ENCODE data around the gene STRA8.
"Not testable (repeated sequence)": the region's sequence is repeated elsewhere in the genome, so short reads cannot be mapped to it uniquely, and the experiment has no call there.

STRA8 gene

GRCh38 chr7:135211179-135211945 is 22.3 kb upstream of the STRA8 start, which contains the start of gene WDR91:
Gene WDR91, minus strand, starts transcription at chr7:135211526. Its CDS starts 24 bp downstream, at chr7:135211502.
- no CpG with 5 or more reads among the region's 82 CpGs for WGBS (ENCODE audit: extremely low coverage, insufficient coverage, low lambda C conversion rate)
- peak within 1 kb of the TSS; percentile 87 for H4K5ac ChIP-seq (ENCODE audit: low read length)
- peak within 1 kb of the TSS; percentile 33 for H3K18ac ChIP-seq (ENCODE audit: low read length)
- H2AK5ac ChIP-seq (ENCODE audit: low read length) = no peak within 1 kb of the TSS
- H3K36me3 ChIP-seq (ENCODE audit: control insufficient read depth, insufficient read depth, low read length) = no peaks in the 10 kb centered on the region
- H3K4me1 ChIP-seq (ENCODE audit: control insufficient read depth, low read depth, low read length) = peaks cover 3% of the 10 kb centered on the region
- peak within 1 kb of the TSS; percentile 98 for H3K56ac ChIP-seq (ENCODE audit: low read length)
- H3K4ac ChIP-seq (ENCODE audit: low read depth, low read length) = no peak within 1 kb of the TSS
- no peak within 1 kb of the TSS for H2BK15ac ChIP-seq (replicated peaks; ENCODE audit: low read depth)
- peak within 1 kb of the TSS; percentile 97 for H3K23ac ChIP-seq (ENCODE audit: low read length)
- peak within 1 kb of the TSS; percentile 82 for H2BK5ac ChIP-seq (ENCODE audit: low read length)
- H3K4me2 ChIP-seq (ENCODE audit: low read length) = peak within 1 kb of the TSS; percentile 99
- H3K79me2 ChIP-seq (ENCODE audit: control insufficient read depth, insufficient read depth, low read length) = no peaks in the 10 kb centered on the region
- no peak within 1 kb of the TSS for H2BK120ac ChIP-seq (ENCODE audit: low read depth, low read length)
- H3K27ac ChIP-seq (ENCODE audit: low read depth, low read length) = peak within 1 kb of the TSS; percentile 37
- peak within 1 kb of the TSS; percentile 94 for H3K9ac ChIP-seq (ENCODE audit: low read length)
- H3K79me1 ChIP-seq (ENCODE audit: low read length) = no peaks in the 10 kb centered on the region
- DNase-seq = peak; percentile 95
- no peaks in the 10 kb centered on the region for H3K27me3 ChIP-seq (ENCODE audit: insufficient read depth, low read length, poor library complexity)
- peak within 1 kb of the TSS; percentile 90 for H3K4me3 ChIP-seq (ENCODE audit: low read length)
- H4K8ac ChIP-seq (ENCODE audit: low read depth, low read length) = no peak within 1 kb of the TSS

GRCh38 chr7:135211946-135212685 is 21.5 kb upstream of the STRA8 start:
- no CpG with 5 or more reads among the region's 30 CpGs for WGBS (ENCODE audit: extremely low coverage, insufficient coverage, low lambda C conversion rate)
- H3K4me1 ChIP-seq (ENCODE audit: control insufficient read depth, low read depth, low read length); H2BK15ac ChIP-seq (replicated peaks; ENCODE audit: low read depth); DNase-seq; H4K8ac ChIP-seq (ENCODE audit: low read depth, low read length); H3K79me2 ChIP-seq (ENCODE audit: control insufficient read depth, insufficient read depth, low read length); H3K27me3 ChIP-seq (ENCODE audit: insufficient read depth, low read length, poor library complexity); H3K4ac ChIP-seq (ENCODE audit: low read depth, low read length); H2AK5ac ChIP-seq (ENCODE audit: low read length); H3K36me3 ChIP-seq (ENCODE audit: control insufficient read depth, insufficient read depth, low read length); H3K79me1 ChIP-seq (ENCODE audit: low read length); H2BK120ac ChIP-seq (ENCODE audit: low read depth, low read length): not testable (repeated sequence)
- Histone ChIP-seq H3K23ac (ENCODE audit: low read length) (peak overlapping the region; percentile 97), H3K18ac (ENCODE audit: low read length) (peak overlapping the region; percentile 33), H3K27ac (ENCODE audit: low read depth, low read length) (peak overlapping the region; percentile 37), H4K5ac (ENCODE audit: low read length) (peak overlapping the region; percentile 87), H3K56ac (ENCODE audit: low read length) (peak overlapping the region; percentile 96), H3K4me2 (ENCODE audit: low read length) (peak overlapping the region; percentile 99), H2BK5ac (ENCODE audit: low read length) (peak overlapping the region; percentile 82), H3K9ac (ENCODE audit: low read length) (peak overlapping the region; percentile 94), H3K4me3 (ENCODE audit: low read length) (peak overlapping the region; percentile 76)

DNA sequence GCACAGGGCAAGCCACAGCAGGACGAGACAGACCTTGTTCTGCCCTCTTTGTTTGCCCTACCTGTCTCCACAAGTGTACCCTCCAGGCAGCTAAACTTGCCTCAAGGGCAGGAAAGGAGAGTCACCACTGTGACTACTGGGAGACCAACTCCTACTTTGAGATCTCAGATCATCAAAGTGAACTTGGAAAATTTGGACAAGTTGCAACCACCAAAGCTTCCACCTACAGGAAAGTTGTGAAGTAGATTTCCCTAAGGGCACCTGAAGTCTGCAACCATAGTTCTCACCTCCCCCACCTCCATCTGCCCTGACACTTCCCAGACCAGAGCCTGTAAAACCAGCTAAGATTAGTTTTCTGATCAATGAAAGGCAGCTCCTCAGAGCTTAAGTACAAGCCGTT is 19.8 kb upstream of the STRA8 start:
- no peak overlapping the region for H2BK15ac ChIP-seq (replicated peaks; ENCODE audit: low read depth)
- no peak overlapping the region for H4K5ac ChIP-seq (ENCODE audit: low read length)
- H3K18ac ChIP-seq (ENCODE audit: low read length) = no peak overlapping the region
- H3K23ac ChIP-seq (ENCODE audit: low read length) = no peak overlapping the region
- no peak overlapping the region for H2BK5ac ChIP-seq (ENCODE audit: low read length)
- H2BK120ac ChIP-seq (ENCODE audit: low read depth, low read length) = no peak overlapping the region
- DNase-seq = peak; percentile 46
- H3K4me2 ChIP-seq (ENCODE audit: low read length) = no peak overlapping the region
- no peak overlapping the region for H3K27ac ChIP-seq (ENCODE audit: low read depth, low read length)
- H3K27me3 ChIP-seq (ENCODE audit: insufficient read depth, low read length, poor library complexity) = no peaks in the 10 kb centered on the region
- peak overlapping the region; percentile 22 for H3K56ac ChIP-seq (ENCODE audit: low read length)
- H3K4me1 ChIP-seq (ENCODE audit: control insufficient read depth, low read depth, low read length) = peaks cover 3% of the 10 kb centered on the region
- H3K36me3 ChIP-seq (ENCODE audit: control insufficient read depth, insufficient read depth, low read length) = no peaks in the 10 kb centered on the region
- H3K79me1 ChIP-seq (ENCODE audit: low read length) = no peaks in the 10 kb centered on the region
- H2AK5ac ChIP-seq (ENCODE audit: low read length) = no peak overlapping the region
- no peak overlapping the region for H3K4ac ChIP-seq (ENCODE audit: low read depth, low read length)
- H3K9ac ChIP-seq (ENCODE audit: low read length) = no peak overlapping the region
- H3K4me3 ChIP-seq (ENCODE audit: low read length) = no peak overlapping the region
- H4K8ac ChIP-seq (ENCODE audit: low read depth, low read length) = no peak overlapping the region
- WGBS (ENCODE audit: extremely low coverage, insufficient coverage, low lambda C conversion rate) = no CpG with 5 or more reads among the region's 2 CpGs
- no peaks in the 10 kb centered on the region for H3K79me2 ChIP-seq (ENCODE audit: control insufficient read depth, insufficient read depth, low read length)

DNA sequence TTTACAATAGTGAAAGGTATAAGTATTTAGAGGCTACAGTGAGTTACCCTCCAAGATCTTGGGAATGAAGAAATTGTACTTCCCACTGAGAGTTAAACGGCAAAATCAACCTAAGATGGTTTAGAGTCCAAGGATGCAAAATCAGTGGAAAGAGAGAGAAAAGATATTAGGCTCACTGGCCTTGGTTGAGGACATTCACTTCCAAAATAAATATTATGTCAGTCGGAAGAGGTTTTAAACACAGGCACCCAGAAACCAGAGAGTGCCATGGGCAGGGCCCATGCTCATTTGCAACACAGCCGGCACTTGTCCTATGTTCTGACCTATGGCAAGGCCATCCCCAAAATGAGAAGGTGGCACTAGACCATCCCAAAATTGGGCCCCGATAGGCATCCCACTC is 18.5 kb upstream of the STRA8 start:
- Histone ChIP-seq H3K4me3 (ENCODE audit: low read length) (no peak overlapping the region), H3K18ac (ENCODE audit: low read length) (no peak overlapping the region), H3K79me1 (ENCODE audit: low read length) (no peaks in the 10 kb centered on the region), H3K27me3 (ENCODE audit: insufficient read depth, low read length, poor library complexity) (no peaks in the 10 kb centered on the region), H3K27ac (ENCODE audit: low read depth, low read length) (no peak overlapping the region), H3K36me3 (ENCODE audit: control insufficient read depth, insufficient read depth, low read length) (no peaks in the 10 kb centered on the region), H2BK120ac (ENCODE audit: low read depth, low read length) (no peak overlapping the region), H3K9ac (ENCODE audit: low read length) (no peak overlapping the region), H3K56ac (ENCODE audit: low read length) (no peak overlapping the region), H3K4me1 (ENCODE audit: control insufficient read depth, low read depth, low read length) (peaks cover 3% of the 10 kb centered on the region), H3K4me2 (ENCODE audit: low read length) (no peak overlapping the region), H2BK5ac (ENCODE audit: low read length) (no peak overlapping the region), H3K4ac (ENCODE audit: low read depth, low read length) (no peak overlapping the region), H2AK5ac (ENCODE audit: low read length) (no peak overlapping the region), H4K8ac (ENCODE audit: low read depth, low read length) (no peak overlapping the region), H2BK15ac (replicated peaks; ENCODE audit: low read depth) (no peak overlapping the region), H3K23ac (ENCODE audit: low read length) (no peak overlapping the region), H3K79me2 (ENCODE audit: control insufficient read depth, insufficient read depth, low read length) (no peaks in the 10 kb centered on the region), H4K5ac (ENCODE audit: low read length) (no peak overlapping the region)
- no peak for DNase-seq
- no CpG with 5 or more reads among the region's 4 CpGs for WGBS (ENCODE audit: extremely low coverage, insufficient coverage, low lambda C conversion rate)

GRCh38 chr7:135215698-135216097 is 17.9 kb upstream of the STRA8 start:
- Histone ChIP-seq H2AK5ac (ENCODE audit: low read length) (no peak overlapping the region), H3K79me1 (ENCODE audit: low read length) (no peaks in the 10 kb centered on the region), H4K5ac (ENCODE audit: low read length) (no peak overlapping the region), H3K27ac (ENCODE audit: low read depth, low read length) (no peak overlapping the region), H4K8ac (ENCODE audit: low read depth, low read length) (no peak overlapping the region), H3K4me2 (ENCODE audit: low read length) (no peak overlapping the region), H3K23ac (ENCODE audit: low read length) (no peak overlapping the region), H2BK15ac (replicated peaks; ENCODE audit: low read depth) (no peak overlapping the region), H3K4me3 (ENCODE audit: low read length) (no peak overlapping the region), H3K36me3 (ENCODE audit: control insufficient read depth, insufficient read depth, low read length) (no peaks in the 10 kb centered on the region), H2BK5ac (ENCODE audit: low read length) (no peak overlapping the region), H3K27me3 (ENCODE audit: insufficient read depth, low read length, poor library complexity) (no peaks in the 10 kb centered on the region), H2BK120ac (ENCODE audit: low read depth, low read length) (no peak overlapping the region), H3K56ac (ENCODE audit: low read length) (no peak overlapping the region), H3K18ac (ENCODE audit: low read length) (no peak overlapping the region), H3K4ac (ENCODE audit: low read depth, low read length) (no peak overlapping the region), H3K4me1 (ENCODE audit: control insufficient read depth, low read depth, low read length) (peaks cover 3% of the 10 kb centered on the region), H3K79me2 (ENCODE audit: control insufficient read depth, insufficient read depth, low read length) (no peaks in the 10 kb centered on the region), H3K9ac (ENCODE audit: low read length) (no peak overlapping the region)
- no CpG with 5 or more reads among the region's 3 CpGs for WGBS (ENCODE audit: extremely low coverage, insufficient coverage, low lambda C conversion rate)
- DNase-seq = no peak

Data from mesendoderm (in vitro differentiated cells).